NCI-H146 treated with DMSO at 0.1 percent for 48 hours (cell line): ENCODE results near the gene LYL1.
A peak's percentile ranks its signal among the peaks of the same experiment; 100 is the strongest.

Source experiments
- DNase-seq: peaks from one replicate; lab custom pipeline; 2025; ENCODE audit not compliant: unreplicated experiment; lab: John Stamatoyannopoulos, UW

Gene LYL1

DNA sequence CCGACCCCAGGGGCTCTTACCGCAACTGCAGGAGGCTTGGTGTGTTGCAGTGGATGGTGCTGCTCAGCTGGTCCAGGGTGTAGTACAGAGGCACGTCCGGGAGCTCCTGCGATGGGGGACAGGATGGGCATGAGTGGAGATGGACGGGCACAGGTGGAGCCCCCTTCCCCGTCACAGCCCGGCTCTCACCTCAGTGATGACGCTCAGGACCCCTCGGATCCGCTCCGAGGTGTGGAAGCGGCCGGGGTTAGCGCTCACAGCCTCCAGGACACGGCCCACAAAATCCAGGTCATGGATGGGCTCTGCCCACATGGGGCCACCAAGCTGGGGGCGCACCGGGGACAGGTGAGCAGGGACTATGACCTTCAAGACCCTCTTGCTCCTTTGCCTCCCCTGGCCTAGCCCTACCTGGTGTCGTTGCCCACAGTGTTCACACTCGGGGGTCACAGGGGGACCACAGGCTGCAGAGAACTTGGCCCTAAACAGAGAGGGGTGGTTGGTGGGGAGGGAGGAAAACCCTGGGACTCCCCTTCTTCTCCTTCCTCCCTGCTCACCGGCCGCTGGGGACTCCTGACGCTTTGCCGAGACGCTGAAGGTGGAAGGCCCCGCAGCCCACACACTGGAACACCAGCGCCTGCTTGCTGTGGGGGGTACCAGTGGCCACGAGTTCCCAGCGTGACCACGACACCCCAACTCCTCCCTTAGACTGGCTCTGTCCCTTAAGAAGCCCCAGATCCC lies 6.9 kb upstream of the LYL1 start:
- no peak for DNase-seq

DNA sequence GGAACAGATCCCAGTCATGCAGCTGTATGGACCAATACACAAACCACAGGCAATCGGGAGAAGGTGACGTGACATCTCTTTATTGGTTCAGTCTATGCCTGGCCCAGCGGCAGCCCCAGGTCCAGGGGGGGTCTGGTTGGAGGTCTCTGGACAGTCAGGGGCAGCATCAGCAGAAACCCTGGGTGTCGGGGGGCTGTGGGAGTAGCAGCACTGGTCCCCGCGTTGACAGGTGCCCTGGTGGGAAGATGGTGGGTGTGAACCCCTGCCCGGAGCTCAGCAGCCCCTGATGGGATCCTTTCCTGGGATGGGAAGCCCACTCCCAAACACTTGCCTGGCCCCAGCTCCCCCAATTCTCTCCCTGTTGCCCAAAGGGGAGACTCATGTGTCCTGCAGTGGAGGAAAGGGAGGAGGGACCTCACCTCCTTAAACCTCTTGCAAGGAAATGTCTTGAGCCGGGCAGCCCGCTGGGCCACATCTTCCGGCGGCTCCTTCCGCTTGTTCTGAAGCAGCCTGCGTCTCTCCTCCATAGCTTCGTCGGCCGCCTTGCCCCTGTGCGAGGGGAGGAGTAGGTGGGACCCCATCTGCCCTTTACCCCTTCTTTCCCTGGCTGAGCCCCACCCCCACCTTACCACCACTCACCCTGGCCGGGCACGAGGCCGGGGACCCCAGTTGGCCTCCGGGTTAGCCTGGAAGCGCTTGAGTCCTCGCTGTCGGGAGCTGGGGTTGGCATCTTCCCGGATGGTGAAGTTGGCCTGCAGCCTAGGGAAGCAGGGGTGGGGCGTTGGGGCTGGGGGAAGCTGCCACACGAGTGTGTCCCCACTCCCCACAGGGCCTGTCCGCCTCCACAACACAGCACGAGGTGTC lies 2.4 kb upstream of the LYL1 start:
- DNase-seq, result no peak

GRCh38 chr19:13104360-13104847 lies 1.7 kb upstream of the LYL1 start:
- no peak for DNase-seq

DNA sequence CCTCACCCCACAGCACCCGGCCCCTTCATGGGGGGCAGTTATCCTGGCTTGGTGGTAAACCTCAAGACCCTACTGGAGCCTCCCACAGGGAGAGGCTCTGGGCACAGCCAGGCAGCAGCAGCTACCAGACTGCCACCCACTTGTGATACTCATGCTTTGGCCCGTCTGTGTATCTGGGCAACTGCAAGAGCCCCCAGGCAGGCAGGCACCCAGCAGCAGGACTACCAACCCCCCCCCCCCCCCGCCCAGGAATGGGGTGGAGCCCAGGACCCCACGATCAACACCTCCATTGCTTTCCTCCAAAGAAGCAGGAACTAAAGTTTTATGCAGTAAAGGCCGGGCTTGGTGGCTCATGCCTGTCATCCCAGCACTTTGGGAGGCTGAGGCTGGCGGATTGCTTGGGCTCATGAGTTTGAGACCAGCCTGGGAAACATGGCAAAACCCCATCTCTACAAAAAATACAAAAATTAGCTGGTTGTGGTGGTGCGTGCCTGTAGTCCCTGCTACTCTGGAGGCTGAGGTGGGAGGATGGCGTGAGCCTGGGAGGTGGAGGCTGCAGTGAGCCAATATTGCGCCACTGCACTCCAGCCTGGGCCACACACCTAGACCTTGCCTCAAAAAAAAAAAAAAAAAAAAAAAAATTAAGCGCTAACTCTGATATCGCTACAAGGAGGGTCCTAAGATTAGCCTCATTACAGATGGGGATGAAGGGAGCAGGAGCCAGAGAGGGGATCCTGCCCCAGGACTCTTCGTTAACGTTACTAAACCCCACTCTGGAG lies 1.1 kb upstream of the LYL1 start:
- no peak for DNase-seq

DNA sequence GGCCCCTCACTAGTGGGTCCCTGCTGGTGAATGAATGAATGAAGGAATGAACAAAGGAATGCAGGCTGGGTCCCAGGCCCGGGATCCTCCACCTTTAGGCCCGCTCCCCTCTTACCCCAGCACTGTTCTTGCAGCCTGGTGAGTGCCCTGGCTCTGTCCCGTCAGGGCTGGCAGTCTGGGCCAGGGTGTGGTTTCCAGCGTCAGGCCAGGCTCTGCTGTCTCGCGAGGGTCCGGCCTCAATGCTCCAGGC lies 317 bp downstream of the LYL1 start:
- DNase-seq, result no peak

DNA sequence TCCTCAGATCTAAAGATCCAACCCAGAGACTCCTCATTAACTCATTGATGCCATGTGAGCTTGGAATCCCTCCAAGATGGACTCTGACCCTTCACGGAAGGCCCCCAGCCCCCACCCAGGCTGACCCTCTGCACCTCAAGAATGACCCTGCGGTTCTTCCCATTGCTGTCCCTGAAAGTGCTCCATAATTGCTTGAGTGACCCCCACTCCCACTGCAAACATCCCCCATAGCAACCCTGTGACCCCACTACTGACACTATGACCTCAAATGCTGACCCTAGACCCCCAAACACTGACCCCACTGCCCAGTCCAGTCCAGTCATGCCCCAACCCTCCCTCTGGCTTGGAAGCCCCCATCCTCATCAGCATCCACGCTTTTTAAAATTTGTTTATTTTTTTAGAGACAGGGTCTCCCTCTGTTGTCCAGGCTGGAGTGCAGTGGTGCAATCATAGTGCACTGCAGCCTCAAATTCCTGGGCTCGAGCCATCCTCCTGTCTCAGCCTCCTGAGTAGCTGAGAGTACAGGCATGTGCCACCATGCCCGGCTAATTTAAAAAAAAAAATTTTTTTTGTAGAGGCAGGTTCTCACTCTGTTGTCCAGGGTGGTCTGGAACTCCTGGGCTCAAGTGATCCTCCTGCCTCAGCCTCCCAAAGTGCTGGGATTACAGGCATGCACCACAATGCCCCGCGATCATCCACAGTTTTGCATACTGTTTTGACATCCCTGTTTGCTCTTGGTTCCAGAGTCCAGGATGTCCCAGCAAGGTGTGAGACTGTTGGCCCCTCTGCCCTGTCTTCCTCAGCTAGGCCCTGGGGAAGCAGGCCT lies 855 bp downstream of the LYL1 start:
- no peak for DNase-seq

- no peak for DNase-seq
Measured at GRCh38 chr19:13100841-13101589, 1.6 kb downstream of the LYL1 start.

- no peak for DNase-seq
Measured at GRCh38 chr19:13100031-13100588, 2.5 kb downstream of the LYL1 start.

DNA sequence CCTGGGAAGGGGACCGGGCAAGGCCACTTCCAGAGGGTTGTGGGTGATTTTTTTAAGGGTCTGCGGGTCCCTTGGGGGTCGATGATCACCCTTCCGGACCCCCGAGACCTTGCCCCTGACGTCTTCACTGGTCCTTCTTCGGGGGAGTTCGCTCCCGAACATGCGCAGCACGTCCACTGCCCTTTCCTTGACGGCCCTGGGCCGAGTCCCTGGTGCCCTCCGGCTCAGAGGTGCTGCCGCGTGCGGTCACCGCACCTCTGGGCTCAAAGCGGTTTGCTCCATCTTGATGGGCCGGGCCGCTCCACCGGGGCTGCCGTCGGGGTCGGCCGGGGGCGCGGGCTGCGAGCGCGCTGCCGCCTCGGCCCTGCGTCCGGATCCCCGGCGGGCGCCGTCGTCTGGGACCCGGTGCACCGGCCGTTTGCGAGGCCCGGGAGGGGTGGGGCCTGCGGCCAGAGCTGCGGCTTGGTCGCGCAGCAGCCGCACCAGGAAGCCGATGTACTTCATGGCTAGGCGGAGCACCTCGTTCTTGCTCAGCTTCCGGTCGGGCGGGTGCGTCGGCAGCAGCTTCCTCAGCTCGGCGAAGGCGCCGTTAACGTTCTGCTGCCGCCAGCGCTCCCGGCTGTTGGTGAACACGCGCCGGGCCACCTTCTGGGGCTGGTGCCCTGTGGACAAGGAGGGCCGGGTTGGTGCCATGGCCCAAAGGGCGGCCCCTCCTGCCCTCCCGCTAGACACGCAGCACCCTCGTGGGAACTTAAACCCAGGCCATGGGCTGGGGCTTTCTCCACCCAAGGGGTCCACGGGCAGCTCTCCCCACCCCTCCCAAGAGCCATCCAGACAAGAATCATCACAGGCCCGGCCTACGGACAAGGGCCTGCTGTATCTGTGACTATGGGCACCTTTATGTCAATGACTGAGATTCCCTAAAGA lies 3.3 kb downstream of the LYL1 start:
- no peak for DNase-seq

DNA sequence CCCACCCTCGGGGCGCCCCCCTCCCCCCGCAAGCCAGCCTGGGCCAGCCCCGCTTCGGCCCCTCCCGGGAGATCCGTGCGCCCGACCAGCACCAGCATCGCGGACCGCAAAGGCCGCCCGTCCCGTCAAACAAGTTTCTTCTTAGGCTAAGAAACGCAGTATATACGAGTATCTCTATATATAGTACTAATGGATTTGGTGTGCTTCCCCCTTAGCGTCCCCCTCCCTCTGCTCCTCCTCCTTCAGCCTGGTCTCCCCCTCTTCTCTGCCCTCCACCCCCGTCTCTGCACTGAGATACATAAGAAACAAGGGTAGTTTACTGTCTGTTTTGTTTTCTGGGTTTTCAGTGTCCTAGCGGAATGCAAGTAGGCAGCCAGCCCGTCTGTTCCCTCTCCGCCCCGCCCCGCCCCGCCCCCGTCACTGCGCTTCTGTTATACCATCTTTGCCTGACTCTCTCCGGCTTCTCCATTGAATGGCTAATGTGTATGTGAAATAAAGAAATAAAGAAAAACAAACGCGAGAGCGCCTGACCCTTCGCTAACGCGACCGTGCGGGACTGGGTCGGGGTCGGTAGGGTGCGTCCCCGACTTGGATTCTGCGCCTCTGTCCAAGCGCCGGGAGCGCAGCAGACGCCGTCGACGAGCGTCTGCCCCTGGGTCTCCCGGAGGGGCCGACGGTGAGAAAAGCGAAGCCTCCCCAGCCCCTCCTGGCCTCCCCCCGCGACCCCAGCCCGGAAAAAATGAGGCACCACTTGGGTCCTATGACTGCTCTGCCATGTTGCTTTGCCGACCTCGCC lies 4.2 kb downstream of the LYL1 start:
- no peak for DNase-seq

GRCh38 chr19:13097463-13098258 lies 5.0 kb downstream of the LYL1 start:
- DNase-seq, result no peak

- DNase-seq, result no peak
Measured at GRCh38 chr19:13097033-13097462, 5.6 kb downstream of the LYL1 start.

DNA sequence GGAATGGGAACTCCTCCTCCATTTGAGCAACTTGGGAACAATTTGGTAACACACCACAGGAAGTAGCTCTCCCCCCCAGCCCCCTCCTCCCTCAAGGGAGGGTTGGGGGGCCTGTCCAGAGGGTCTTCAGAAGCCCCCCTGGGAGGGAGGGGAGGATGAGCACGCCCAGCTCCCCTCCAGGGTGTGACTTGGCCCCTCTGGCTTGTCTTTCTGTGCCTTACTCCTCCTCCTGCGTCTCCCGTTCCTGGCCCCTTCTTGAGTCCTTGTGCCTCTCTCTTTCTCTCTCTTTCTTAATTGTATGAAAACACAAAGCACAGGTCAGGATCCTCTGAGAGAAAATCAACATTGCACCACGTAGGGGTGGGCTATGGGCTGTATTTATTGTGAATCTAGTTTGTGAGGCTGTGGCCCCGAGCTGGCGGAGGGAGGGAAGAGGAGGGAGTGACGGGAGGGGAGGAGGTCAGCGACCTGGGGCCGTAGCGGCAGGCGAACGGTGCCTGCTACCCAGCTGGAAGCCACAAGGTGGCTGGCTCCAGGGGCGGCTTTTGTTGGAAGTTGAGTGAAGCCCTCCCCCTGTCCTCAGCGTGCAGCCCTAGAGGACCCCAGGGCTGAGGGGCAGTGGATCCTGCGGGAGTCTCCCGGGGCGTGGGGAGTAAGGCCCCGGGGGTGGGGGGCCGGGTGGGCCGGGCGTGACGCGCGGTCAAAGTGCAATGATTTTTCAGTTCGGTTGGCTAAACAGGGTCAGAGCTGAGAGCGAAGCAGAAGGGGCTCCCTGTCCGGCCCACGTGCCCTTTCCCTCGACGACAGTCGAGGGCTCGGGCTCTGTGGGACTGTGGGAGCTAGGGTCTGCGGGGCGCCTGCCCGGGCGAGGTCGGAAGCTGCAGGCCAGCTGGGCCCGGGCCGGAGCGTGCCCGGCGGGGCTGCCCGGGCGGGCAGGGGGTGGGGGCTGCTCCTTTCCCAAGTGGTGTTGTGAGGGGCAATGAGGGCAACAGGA lies 6.4 kb downstream of the LYL1 start:
- DNase-seq, result peak; percentile 52

GRCh38 chr19:13095393-13095784 lies 7.3 kb downstream of the LYL1 start:
- peak; percentile 13 for DNase-seq

GRCh38 chr19:13094771-13095392 lies 7.8 kb downstream of the LYL1 start:
- DNase-seq, result peak; percentile 11
